GM19397 (cell line): Measurements from ENCODE around the gene SLC9A5.

Source experiments
- ATAC-seq: cut with Tn5 transposase; IDR thresholded peaks from one replicate; pipeline ENCODE4 v1.9.1; 2021; ENCODE audit warnings: mild to moderate bottlenecking, moderate library complexity; ENCODE audit not compliant: unreplicated experiment

SLC9A5 gene

DNA sequence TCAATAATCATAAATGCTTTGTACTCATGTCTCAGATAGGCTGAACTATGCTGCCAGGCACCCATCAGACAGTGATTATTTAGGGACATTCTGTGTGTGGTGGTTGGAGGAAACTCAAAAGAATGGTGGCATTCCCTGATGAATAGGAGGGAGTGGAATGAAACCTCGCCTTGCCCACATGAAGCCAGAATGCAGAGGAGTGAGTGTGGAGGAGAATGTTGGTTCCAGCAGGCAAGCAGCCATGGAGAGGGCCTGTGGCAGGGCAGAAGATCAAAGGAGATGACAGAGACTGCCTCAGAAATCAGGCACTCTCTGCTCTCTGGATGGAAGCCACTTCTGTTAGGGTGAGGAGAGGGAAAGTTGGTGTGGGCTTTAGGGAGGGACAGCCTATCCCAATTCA lies 55.2 kb downstream of the SLC9A5 start:
- ATAC-seq: no peak

DNA sequence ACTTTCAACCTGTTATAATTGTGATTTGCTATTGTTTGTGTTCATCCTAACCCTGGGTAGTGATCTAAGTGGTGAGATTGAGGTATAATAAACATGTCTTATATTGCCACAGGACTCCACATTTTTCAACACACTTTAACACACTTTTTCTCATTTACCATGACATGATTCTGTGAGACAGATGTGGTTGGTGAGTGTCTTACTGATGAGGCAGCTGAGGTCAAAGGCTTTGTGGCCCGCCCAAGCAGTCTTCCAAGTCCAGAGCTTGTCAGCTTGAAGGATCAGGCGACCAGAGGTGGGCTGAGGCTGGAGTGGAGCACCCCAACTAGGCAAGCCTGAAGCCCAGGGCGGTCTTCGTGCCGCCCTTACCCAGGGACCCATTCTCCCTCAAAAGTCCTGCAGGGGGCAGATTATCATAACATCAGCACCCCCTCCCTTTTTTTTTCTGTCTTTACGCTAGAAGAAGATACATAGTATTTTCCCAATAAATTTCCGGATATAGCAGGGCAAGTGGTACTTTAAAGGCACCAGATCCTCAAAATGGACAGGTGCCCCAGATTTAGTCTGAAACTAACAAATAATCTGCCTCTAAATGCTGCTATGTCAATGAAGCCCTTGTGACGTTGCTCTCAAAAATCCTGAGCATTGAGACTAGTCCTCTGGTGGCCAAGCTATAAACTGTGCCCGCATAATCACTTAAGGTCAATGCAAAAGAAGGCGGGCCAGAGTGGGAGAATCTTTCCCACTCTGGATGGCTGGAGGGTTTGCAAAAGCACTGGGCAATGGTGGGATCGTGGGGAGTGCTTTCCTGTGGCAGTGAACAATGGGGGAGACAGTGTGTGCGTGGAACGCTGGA lies 56.7 kb downstream of the SLC9A5 start:
- ATAC-seq: no peak

DNA sequence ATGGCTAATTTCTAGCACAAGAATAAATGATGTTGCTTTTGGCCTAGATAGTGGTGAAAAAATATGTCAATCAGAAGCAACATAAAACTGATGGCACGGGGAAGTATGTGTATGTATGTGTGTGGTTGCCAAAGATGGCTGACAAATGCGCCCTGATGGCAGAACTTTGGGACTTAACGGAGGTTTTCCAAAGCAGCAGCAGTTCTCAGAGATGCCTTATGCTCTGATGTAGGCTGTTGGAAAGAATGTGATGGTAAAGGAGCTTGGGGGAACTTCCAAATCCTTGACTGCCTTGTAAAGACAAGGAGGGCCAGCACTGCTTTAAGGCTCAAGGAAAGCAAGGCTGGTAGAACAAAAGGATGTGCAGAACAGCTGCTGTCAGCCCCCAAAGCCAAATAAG lies 61.8 kb downstream of the SLC9A5 start:
- no peak for ATAC-seq

DNA sequence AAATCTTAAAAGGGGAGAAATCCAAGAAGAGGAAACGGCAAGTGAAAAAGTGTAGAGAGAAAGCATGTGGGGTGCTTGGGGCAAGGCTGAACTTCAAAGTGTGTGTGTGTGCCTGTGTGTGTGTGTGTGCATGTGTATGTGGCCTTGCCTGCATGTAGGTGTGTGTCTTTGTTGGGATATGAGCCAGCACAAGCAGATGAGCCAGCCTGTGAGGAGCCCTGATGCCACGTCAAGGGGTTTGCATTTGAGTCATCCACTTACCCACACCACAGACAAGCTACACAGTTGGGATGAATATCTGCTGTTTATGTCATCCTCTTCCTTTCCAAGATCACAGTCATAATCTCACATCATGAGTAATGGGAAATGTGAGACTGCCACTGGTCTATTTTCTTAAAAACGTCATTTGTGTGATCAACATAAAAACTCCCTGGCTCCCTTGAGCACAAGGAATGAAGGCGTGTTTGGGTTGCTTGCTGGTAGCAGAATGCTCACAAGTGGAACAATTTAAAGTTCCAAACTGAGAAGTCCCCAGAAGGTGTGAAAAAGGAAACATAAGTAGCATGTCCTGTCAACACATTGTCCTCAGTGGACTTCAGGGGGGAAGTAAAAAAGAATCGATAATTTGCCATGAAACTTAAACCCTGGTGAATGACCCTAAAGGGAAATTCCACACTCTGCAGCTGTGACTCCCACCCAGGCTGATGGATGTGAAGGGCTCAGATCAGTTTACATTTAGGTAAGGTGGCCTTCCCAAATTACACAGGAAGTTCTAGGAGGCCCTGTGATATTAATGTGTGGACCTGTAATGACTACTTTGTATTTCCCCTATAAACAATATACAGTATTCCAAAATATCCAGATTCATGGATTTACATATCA lies 63.1 kb downstream of the SLC9A5 start:
- peak; percentile 68 for ATAC-seq

DNA sequence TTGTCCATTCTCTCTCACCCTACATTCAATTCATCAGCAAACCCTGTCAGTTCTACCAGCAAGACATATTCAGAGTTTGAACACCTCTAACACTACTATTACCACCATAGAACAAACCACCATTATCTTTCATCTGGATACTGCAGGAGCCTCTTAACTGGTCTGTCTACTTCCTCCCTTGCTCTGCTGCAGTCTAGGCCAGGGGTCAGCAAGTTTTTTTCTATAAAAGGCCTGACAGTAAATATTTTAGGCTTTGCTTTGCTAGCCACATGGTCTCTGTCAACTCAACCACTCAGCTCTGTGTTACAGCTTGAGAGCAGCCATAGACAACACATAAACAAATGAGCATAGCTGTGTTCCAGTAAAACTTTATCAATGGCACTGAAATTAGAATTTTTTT lies 63.9 kb downstream of the SLC9A5 start:
- ATAC-seq: no peak

DNA sequence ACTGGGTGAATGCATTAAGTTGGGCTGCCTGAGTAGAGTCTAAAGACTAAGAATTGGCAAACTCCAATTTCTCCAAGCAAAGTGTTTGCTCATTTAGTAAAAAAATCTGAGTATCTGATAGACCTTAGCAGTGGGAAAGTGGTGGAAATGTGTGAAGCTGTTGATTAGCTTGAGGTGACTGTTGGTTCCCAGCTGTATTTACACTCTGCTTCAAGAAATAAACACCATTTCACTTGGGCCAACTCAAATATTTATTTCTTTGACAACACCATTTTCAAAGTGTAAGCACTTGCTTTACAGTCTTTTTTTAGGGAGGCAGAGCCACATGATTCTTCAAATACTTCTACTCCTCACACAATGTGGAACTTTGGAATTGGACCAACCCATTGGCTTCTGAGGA lies 69.1 kb downstream of the SLC9A5 start:
- no peak for ATAC-seq
